GM18517 (cell line): Measurements from ENCODE around the gene HDDC3.
"Not testable (repeated sequence)": the region's sequence is repeated elsewhere in the genome, so short reads cannot be mapped to it uniquely, and the experiment has no call there.

ENCODE experiments used
- ATAC-seq: cut with Tn5 transposase; IDR thresholded peaks from one replicate; pipeline ENCODE4 v1.9.1; 2021; ENCODE audit warnings: mild to moderate bottlenecking, moderate library complexity; ENCODE audit not compliant: unreplicated experiment

HDDC3 gene

DNA sequence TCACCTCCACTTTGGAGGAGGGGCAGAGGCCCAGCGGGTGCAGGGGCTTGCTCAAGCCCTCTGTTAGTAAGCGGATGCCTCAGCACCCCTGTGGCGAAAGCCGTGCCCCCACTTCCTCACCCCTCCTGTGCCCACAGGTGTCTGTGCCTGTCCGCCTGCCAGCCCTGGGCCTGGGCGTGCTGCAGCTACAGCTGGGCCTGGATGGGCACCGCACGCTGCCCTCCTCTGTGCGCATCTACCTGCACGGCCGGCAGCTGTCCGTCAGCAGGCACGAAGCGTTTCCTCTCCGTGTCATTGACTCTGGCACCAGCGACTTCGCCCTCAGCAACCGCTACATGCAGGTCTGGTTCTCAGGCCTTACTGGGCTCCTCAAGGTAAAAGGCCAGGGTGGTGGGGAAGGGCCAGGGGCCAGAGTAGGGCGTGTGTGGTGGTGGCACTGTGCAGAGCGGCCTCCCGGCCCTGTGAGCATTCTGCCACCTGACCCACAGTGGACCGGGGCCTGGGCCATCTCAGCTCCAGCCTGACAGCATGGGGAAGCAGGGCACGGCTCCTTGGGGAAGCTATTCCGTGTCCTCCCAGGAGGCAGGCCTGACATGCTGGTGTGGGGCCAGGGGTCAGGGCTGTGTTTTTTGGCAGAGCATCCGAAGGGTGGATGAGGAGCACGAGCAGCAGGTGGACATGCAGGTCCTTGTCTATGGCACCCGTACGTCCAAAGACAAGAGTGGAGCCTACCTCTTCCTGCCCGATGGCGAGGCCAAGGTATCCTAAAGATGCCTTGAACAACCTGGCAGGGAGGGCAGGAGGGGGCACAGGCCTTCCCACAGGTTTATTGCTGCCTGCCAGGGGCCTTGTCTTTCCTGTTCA, 20.2 kb downstream of the HDDC3 start:
- ATAC-seq, result no peak

DNA sequence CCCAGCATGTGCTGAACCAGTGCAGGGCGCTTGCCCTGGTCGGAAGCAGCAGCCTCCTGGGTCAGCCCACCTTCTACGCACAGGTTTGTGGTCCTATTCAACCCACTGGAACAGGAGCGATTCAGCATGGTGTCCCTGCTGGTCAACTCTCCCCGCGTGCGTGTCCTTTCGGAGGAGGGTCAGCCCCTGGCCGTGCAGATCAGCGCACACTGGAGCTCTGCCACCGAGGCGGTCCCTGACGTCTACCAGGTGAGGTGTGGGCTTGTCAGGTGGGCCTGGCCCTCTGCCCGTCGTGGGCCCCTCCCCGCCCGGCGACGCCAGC, 21.1 kb downstream of the HDDC3 start:
- ATAC-seq, result no peak

DNA sequence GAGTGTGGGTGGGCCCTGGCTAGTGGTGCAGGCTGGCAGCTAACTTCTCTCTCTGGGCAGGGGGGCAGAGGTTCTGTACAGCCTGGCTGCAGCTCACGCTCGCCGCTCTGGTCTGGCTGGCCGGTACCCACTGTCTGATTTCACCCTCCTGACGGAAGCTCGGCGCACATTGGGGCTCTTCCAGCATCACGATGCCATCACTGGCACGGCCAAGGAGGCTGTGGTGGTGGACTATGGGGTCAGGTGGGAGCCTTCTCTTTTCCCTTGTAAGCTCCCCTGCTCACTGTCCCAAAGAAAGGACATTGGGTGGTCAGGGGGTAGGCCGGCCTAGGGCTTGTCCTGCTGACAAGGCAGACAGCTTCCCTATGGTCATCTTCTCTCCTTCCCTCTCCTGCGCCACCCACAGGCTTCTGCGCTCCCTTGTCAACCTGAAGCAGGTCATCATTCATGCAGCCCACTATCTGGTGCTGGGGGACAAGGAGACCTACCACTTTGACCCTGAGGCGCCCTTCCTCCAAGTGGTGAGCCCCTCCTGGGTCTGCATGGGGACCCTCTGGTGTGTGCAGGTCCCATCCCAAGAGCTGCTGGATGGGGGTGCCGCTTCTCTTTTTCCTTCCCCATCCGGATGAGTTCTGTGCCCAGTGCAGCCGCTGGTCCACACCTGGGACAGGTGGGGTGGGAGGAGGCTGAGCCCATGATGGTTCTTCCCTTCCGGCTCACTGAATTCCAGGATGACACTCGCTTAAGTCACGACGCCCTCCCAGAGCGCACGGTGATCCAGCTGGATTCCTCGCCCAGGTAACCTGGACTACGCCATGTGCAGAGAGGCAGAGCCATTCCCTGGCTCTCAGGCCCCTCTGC, 21.7 kb downstream of the HDDC3 start:
- no peak for ATAC-seq

DNA sequence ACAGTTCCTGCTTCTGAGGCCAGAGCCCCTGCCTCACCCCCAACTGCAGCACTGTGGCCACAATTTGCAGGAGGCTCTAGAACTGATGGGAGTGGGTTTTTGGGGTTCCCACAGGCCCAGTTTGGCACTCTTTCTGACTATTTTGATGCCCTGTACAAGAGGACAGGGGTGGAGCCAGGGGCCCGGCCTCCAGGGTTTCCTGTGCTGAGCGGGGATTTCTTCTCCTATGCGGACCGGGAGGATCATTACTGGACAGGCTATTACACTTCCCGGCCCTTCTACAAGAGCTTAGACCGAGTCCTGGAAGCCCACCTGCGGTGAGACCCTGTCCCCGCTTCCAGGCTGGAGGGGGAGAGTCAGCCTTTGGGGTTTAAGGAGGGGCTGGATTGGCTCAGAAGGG, 22.4 kb downstream of the HDDC3 start:
- no peak for ATAC-seq

DNA sequence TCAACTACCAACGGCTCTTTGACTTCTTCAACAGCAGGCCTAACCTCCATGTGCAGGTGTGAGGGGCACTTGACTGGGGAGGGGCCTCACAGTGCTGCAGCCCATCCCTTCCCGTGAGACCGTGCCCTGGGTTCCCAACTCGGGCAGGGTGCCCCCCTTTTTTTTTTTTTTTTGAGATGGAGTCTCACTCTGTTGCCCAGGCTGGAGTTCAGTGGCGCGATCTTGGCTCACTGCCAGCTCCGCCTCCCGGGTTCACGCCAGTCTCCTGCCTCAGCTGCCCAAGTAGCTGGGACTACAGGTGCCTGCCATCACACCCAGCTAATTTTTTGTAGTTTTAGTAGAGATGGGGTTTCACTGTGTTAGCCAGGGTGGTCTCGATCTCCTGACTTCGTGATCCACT, 22.9 kb downstream of the HDDC3 start:
- ATAC-seq, result not testable (repeated sequence)

DNA sequence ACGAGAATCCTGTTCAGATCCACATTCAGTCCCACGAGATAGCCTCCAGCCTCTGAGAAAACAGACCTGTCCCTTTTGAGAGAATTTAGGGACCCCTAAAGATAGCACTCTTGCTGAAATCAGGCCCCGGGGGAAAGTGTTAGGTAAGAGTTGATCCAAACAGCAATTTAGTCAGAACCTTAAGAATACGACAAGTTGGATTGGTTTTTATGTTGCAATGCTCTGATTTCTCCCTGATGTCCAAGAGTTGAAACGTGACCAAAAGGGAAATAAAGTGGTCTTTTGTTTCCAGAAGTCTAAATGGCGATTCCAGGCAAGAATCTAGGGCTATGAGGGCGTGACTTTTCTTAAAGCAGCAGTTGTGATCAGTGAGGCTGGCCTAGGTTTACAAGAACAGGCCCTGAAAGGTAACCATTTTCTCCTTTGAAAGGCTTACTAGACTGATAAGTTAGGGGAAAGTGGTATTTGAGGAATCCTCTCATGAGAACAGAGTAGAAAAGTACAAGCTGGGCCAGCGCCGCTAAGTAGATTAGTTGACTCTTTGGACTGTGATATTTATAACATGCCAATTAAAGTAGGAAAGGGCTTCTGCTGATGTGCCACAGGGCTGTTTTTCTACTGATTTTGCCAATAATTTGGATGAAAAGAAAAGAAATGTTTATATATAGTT, 24.4 kb downstream of the HDDC3 start:
- no peak for ATAC-seq

DNA sequence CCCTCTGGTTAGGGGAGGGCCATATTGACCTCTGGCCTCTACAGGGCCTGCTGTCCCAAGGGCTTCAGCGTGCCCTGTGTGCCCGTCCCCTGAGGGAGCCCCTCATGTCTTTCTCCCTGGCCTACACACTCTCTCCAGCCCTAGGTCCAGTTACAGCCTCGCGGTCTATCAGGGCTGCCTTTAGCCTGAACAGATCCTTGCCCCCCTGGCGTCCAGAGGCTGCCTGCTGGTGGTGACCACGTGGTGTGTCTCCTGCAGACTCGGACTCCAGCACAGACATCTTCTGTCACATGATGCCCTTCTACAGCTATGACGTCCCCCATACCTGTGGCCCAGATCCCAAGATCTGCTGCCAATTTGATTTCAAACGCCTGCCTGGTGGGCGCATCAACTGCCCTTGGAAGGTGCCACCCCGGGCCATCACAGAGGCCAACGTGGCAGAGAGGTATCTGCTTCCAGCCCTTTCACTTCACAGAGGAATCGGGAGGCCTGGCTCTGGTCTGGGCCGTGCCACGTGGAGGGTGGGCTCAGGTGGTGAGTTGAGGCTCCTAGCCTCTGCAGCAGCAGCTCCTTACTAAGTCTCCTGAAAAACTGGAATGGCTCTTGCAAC, 25.2 kb downstream of the HDDC3 start:
- ATAC-seq, result no peak

DNA sequence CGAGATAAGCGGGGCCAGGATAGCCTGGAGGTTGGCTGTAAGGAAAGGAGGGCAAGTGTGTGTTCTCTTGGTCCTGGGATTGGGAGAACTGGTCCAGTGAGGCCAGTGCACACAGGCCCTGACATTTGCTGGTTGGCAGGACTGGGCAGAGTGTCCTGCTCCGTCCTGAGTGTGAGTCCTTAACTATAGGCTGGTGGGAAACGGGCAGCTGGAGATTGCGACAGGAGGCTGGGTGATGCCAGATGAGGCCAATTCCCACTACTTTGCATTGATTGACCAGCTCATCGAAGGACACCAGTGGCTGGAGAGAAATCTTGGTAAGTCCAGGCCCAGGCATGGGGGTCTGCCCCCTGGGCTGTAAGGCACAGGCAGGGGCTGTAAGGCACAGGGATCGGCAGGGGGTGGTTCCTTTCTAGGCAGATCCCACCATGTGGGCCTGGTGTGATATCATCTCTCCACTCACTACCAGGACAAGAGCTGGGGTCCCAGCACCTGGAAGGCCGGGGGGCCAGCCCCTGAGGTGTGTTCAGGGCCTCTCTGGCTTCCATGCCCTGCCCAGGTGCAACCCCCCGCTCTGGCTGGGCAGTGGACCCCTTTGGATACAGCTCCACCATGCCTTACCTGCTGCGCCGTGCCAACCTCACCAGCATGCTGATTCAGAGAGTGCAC, 26.0 kb downstream of the HDDC3 start:
- ATAC-seq, result no peak

DNA sequence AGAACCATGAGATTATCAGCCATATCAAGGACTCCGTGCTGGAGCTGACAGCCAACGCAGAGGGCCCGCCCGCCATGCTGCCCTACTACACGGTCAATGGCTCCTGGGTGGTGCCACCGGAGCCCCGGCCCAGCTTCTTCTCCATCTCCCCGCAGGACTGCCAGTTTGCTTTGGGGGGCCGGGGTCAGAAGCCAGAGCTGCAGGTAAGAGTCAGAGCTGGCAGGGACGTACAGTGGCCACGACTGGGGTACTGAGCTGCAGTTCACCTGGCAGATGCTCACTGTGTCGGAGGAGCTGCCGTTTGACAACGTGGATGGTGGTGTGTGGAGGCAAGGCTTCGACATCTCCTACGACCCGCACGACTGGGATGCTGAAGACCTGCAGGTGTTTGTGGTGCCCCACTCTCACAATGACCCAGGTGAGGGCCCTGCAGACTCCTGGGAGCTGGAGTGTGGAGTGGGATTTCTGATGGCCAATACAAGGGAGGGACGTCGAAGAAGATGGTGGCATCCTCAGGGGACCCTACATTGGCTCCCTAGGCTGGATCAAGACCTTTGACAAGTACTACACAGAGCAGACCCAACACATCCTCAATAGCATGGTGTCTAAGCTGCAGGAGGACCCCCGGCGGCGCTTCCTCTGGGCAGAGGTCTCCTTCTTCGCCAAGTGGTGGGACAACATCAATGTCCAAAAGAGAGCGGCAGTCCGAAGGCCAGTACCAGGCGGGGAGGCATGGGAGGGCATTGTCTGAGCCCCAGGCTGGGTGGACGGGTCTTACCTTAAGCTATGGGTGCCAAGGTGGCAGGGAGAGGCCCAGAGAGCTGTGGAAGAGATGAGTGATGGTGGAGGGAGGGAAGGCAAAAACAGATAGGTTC, 26.8 kb downstream of the HDDC3 start:
- ATAC-seq, result no peak

DNA sequence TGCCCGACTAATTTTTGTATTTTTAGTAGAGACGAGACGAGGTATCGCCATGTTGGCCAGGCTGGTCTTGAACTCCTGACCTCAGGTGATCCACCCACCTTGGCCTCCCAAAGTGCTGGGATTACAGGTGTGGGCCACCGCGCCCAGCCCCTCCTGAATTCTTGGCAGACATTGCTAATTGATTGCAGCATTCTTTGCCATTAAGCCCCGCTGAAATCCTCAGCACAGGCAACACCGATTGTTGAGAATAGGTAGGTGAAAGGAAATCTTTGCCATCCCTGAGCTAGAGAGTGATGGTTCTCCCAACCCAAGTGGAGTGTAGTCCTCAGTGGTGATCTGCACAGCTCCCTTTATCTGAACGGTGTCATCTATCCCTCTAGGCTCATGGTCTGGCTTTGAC, 27.6 kb downstream of the HDDC3 start:
- no peak for ATAC-seq

DNA sequence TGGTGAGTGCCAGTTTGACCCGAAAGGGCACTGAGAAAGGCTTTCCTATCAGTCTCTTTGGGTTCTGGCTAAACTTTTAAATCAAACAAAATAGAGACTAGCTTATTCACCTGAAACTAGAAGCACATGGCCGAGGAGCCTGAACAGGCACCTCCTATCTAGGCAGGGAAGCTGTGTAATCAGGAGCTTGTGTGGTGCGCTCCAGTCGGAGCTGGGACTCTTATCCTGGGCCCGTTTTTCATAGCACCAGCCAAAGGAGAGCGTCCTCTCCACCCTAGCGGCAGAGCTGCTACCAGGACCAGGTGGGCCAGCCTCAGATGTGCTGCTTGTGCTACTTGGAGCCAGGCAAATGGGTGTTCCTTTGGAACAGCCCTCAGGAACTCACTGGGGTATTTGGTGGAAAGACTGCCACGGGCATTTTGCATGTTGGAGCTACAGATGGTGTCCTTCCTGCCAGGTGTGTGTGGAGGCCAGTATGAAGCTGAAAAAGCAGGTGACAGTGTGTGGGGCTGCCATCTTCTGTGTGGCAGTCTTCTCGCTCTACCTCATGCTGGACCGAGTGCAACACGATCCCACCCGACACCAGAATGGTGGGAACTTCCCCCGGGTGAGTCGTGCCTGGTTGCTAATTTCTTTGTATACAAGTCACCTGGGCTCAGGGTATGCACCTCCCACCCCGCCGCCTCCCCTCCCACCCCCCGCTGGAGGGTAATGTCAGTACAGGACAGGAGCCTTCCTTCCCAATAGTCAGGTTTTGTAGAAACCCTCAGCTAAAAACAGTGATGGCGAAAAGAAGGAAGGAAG, 28.4 kb downstream of the HDDC3 start:
- ATAC-seq, result no peak

DNA sequence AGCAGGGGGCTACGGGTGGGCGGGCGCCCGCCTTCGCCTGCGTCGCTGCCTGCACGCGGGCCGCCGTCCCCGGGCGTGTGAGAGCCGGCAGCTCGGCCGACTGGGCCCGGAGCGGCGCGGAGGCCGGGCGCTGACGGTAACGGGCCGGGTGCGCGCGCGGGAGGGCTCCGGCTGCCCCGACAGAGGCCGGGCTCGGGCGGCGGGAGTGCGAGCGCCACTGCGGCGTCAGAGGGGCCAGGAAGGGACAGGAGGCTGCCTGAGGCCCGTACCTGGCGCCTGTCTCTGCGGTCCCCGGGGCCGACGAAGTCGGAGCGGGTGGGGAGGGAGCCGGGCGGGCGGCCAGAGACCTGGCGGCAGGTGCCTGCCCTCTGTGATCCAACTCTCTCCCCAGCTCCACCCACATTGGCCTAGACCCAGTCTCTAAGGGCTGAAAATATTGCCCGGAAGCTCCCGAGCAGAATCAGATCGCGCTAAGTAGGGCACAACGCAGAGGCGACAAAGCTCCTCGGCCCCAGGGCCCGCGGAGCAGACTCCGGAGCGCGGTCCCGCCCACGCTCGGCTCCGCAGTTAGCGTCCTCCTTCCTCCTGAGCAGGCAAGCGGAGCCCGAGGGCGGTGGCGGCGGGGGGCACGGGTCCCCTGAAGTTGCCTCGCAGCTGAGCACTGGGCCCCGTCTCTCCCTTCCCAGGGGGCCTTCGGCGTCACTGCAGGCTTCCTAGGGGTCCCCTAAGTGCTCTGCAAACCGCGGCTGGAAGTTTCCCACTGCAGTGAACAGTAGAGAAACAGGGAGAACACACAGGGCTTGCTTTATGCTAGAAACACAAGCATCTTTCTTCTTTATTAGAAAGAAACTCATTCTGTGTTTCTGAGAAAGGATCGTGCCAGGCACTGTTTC, 29.3 kb downstream of the HDDC3 start, which contains the start of gene MAN2A2:
MAN2A2 (plus strand) TSS at position 463 of the 893 bp plus-strand sequence. CDS start 906 bp downstream, outside the sequence.
- ATAC-seq, result peak; percentile 50

DNA sequence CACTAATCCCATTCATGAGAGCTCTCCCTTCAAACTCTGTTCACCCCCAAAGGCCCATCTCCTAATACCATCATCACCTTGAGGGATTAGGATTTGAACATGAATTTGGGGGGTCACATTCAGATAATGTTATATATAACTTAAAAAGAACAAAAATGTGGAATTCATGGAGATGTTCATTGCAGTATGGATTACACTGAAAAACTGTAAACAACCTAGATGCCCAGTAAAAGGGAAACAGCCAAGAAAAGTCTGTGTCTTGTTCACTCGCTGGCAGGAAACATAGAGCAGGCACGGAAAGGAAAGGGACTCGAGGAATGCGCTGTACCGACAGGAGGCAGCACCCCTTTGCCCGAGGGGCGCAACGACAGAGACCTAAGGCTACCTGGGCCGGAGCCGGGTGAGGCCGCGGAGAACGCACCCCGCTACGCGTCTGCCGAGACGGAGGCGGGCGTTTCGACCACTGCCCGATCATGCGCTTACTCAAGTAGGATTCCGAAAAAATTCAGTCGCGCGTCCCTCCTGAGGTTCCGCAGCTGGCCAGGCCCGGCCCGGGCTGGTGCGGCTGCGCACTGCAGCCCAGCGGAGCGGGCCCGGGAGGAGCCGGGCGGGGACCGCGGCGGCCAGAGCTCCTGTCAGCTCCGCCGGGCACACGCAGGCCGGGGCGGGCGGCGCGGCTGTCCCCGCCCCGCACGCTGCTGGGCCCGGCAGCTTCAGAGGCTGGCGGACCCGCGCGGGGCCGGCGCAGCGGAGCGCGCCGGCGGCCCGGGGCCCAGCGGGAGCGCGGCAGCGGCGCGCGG, 30.1 kb downstream of the HDDC3 start:
- ATAC-seq, result peak; percentile 71

DNA sequence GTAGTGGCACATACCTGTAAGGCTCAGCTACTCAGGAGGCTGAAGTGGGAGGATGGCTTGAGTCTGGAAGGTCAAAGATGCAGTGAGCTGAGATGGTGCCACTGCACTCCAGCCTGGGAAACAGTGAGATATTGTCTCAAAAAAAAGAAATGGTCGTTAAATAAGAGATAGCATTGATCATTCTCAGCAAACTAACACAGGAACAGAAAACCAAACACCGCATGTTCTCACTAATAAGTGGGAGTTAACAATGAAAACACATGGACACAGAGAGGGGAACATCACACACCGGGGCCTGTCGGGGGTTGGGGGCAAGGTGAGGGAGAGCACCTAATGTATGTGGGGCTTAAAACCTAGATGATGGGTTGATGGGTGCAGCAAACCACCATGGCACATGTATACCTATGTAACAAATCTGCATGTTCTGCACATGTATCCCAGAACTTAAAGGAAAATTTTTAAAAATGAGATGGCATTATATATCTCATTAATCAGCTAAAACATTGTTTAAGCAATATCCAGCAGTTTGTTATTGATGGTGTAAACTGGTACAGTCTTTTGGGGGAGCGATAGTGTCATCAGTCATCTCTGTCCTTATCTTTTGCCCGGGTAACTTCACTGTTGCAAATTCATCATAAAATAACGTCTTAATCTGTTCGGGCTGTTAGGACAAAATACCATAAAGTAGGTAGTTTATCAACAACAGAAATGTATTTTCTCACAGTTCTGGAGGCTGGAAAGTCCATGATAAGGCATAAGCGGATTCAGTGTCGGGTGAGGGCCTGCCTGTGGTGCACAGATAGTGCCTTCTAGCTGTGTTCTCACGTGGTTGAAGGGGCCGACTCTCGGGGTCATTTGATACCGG, 30.9 kb downstream of the HDDC3 start:
- ATAC-seq, result no peak

DNA sequence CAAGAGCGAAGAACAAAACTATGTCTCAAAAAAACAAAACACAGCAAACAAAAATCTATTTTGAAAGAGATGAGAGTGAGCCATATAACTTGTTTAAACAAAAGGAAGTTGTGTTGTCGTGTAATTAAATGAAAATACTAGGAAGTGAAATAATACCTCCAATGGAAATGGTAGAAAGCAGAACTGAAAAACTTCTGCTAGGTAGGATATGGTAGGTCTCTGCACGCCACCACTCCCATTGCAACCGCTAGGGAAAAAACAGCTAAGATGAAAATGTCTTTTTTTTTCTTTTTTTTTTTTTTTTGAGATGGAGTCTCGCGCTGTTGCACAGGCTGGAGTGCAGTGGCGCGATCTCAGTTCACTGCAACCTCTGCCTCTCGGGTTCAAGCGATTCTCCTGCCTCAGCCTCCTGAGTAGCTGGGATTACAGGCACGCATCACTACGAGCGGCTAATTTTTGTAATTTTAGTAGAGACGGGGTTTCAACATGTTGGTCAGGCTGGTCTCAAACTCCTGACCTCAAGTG, 35.2 kb downstream of the HDDC3 start:
- not testable (repeated sequence) for ATAC-seq
